ENCODE data around the gene CTH. TPM values are rescaled to one million over a fixed set of nuclear protein-coding genes. Genes with fewer than 3 reads are reported as not detected.
"Not testable (repeated sequence)": the region's sequence is repeated elsewhere in the genome, so short reads cannot be mapped to it uniquely, and the experiment has no call there.

CTH gene
- total RNA-seq, 1 experiment from 2014 or later = 23.5 TPM

- Histone ChIP-seq H3K4me3 (ENCODE audit: low read depth, low read length, poor library complexity, severe bottlenecking) (no peak overlapping the region), H3K27ac (ENCODE audit: low read depth, low read length, poor library complexity, severe bottlenecking) (no peak overlapping the region), H3K9me3 (ENCODE audit: low read depth, low read length, poor library complexity, severe bottlenecking) (no peaks in the 10 kb centered on the region), H3K27me3 (replicated peaks; ENCODE audit: insufficient read depth, low read depth, low read length, poor library complexity) (no peaks in the 10 kb centered on the region), H3K4me1 (ENCODE audit: insufficient read depth, low read length, poor library complexity, severe bottlenecking) (peaks cover 4% of the 10 kb centered on the region), H3K36me3 (ENCODE audit: insufficient read depth, low read length, poor library complexity, severe bottlenecking) (peaks cover 34% of the 10 kb centered on the region)
- DNase-seq (ENCODE audit: low spot score) = no peak
- no peak for TF ChIP-seq EZH2 (IDR thresholded peaks at IDR 0.05; ENCODE audit: borderline replicate concordance, low read depth, low read length, poor library complexity, severe bottlenecking)
- no peak for TF ChIP-seq CTCF (conservative IDR thresholded peaks at IDR 0.05; ENCODE audit: low read depth, low read length)
- CTCF ChIA-PET = no interaction called here
- BruUV-seq (replicated peaks) = no TSS peak
- POLR2A ChIA-PET (ENCODE audit: low non-redundant PET) = no interaction called here
- intact Hi-C loops (cut with micrococcal nuclease; ENCODE audit: unreplicated experiment) = no loop called here
Measured at GRCh38 chr1:70415882-70416281, 4.8 kb downstream of the CTH start.

- BruUV-seq (replicated peaks); H3K27ac ChIP-seq (ENCODE audit: low read depth, low read length, poor library complexity, severe bottlenecking); H3K9me3 ChIP-seq (ENCODE audit: low read depth, low read length, poor library complexity, severe bottlenecking); POLR2A ChIA-PET (ENCODE audit: low non-redundant PET); H3K4me1 ChIP-seq (ENCODE audit: insufficient read depth, low read length, poor library complexity, severe bottlenecking); intact Hi-C loops (cut with micrococcal nuclease; ENCODE audit: unreplicated experiment); H3K4me3 ChIP-seq (ENCODE audit: low read depth, low read length, poor library complexity, severe bottlenecking); H3K27me3 ChIP-seq (replicated peaks; ENCODE audit: insufficient read depth, low read depth, low read length, poor library complexity); DNase-seq (ENCODE audit: low spot score); CTCF ChIA-PET: not testable (repeated sequence)
- peaks cover 55% of the 10 kb centered on the region for H3K36me3 ChIP-seq (ENCODE audit: insufficient read depth, low read length, poor library complexity, severe bottlenecking)
Measured at GRCh38 chr1:70418973-70419734, 8.1 kb downstream of the CTH start.

- POLR2A ChIA-PET (ENCODE audit: low non-redundant PET) = interaction anchor here (0.7 kb wide), 1 partner anchor 25 kb away, joined by 13 read pairs; no protein-coding TSS in a partner anchor
- H3K36me3 ChIP-seq (ENCODE audit: insufficient read depth, low read length, poor library complexity, severe bottlenecking) = peaks cover 64% of the 10 kb centered on the region
- no peaks in the 10 kb centered on the region for H3K27me3 ChIP-seq (replicated peaks; ENCODE audit: insufficient read depth, low read depth, low read length, poor library complexity)
- intact Hi-C loops (cut with micrococcal nuclease; ENCODE audit: unreplicated experiment) = no loop called here
- no peak for TF ChIP-seq CTCF (conservative IDR thresholded peaks at IDR 0.05; ENCODE audit: low read depth, low read length)
- TF ChIP-seq EZH2 (IDR thresholded peaks at IDR 0.05; ENCODE audit: borderline replicate concordance, low read depth, low read length, poor library complexity, severe bottlenecking) = no peak
- no peaks in the 10 kb centered on the region for H3K4me1 ChIP-seq (ENCODE audit: insufficient read depth, low read length, poor library complexity, severe bottlenecking)
- no peaks in the 10 kb centered on the region for H3K9me3 ChIP-seq (ENCODE audit: low read depth, low read length, poor library complexity, severe bottlenecking)
- BruUV-seq (replicated peaks) = no TSS peak
- H3K27ac ChIP-seq (ENCODE audit: low read depth, low read length, poor library complexity, severe bottlenecking) = no peak overlapping the region
- DNase-seq (ENCODE audit: low spot score) = no peak
- H3K4me3 ChIP-seq (ENCODE audit: low read depth, low read length, poor library complexity, severe bottlenecking) = no peak overlapping the region
- CTCF ChIA-PET = no interaction called here
Measured at GRCh38 chr1:70420320-70420719, 9.3 kb downstream of the CTH start.
